Measurements from ENCODE around the gene NR2C2AP.
"Not testable (repeated sequence)": the region's sequence is repeated elsewhere in the genome, so short reads cannot be mapped to it uniquely, and the experiment has no call there.

NR2C2AP gene

GRCh38 chr19:19179548-19180441, 23.4 kb downstream of the NR2C2AP start:
- DNase-seq, result no peak

GRCh38 chr19:19176950-19177349, 26.3 kb downstream of the NR2C2AP start:
- no peak for DNase-seq

GRCh38 chr19:19173243-19173642, 30.0 kb downstream of the NR2C2AP start:
- not testable (repeated sequence) for DNase-seq

- peak; percentile 72 for DNase-seq
Measured at GRCh38 chr19:19171821-19172532, 31.2 kb downstream of the NR2C2AP start.

- peak; percentile 16 for DNase-seq
Measured at GRCh38 chr19:19170873-19171672, 32.1 kb downstream of the NR2C2AP start.

- peak; percentile 53 for DNase-seq
Measured at GRCh38 chr19:19170053-19170872, 33.0 kb downstream of the NR2C2AP start, which contains the start of gene MEF2B. Gene MEF2B (minus strand): TSS chr19:19170263. CDS start chr19:19150735, 19,528 bp downstream.

- no peak for DNase-seq
Measured at GRCh38 chr19:19169236-19170052, 33.8 kb downstream of the NR2C2AP start.

- no peak for DNase-seq
Measured at GRCh38 chr19:19167612-19168011, 35.6 kb downstream of the NR2C2AP start.

- DNase-seq, result no peak
Measured at GRCh38 chr19:19165396-19165795, 37.8 kb downstream of the NR2C2AP start.

- no peak for DNase-seq
Measured at GRCh38 chr19:19162495-19162894, 40.7 kb downstream of the NR2C2AP start.

- DNase-seq, result no peak
Measured at GRCh38 chr19:19160461-19161035, 42.7 kb downstream of the NR2C2AP start.

- no peak for DNase-seq
Measured at GRCh38 chr19:19159534-19159933, 43.7 kb downstream of the NR2C2AP start.

- DNase-seq, result no peak
Measured at GRCh38 chr19:19157808-19158207, 45.4 kb downstream of the NR2C2AP start.

- no peak for DNase-seq
Measured at GRCh38 chr19:19155495-19156219, 47.6 kb downstream of the NR2C2AP start.

- DNase-seq, result no peak
Measured at GRCh38 chr19:19154768-19155494, 48.3 kb downstream of the NR2C2AP start.

GRCh38 chr19:19152668-19153384, 50.4 kb downstream of the NR2C2AP start:
- DNase-seq, result no peak

- DNase-seq, result no peak
Measured at GRCh38 chr19:19151418-19151817, 51.8 kb downstream of the NR2C2AP start.
